Measurements from ENCODE around the gene BLACAT1. TPM values are rescaled to one million over a fixed set of nuclear protein-coding genes. Genes with fewer than 3 reads are reported as not detected.

The BLACAT1 gene
- total and polyA plus RNA-seq, 4 donors: 0.35 to 0.74 (median 0.58) TPM

GRCh38 chr1:205475855-205476254 is 20.0 kb upstream of the BLACAT1 start:
- peaks cover 0 to 6% (median 2%) of the 10 kb centered on the region in 4 donors for H3K9me3 ChIP-seq (ENCODE audit: control insufficient read depth in 4 of 4, insufficient read depth in 3 of 4, low read length in 3 of 4)
- TF ChIP-seq CTCF (IDR thresholded peaks at IDR 0.05; ENCODE audit: control extremely low read depth, extremely low read depth): no peak
- WGBS, 2 donors: 97 to 100% methylated on average over 1 of the region's 1 CpG

GRCh38 chr1:205474571-205474970 is 18.7 kb upstream of the BLACAT1 start:
- WGBS, 2 donors: 92 to 96% methylated on average over 3 of the region's 3 CpGs
- no peak for TF ChIP-seq CTCF (IDR thresholded peaks at IDR 0.05; ENCODE audit: control extremely low read depth, extremely low read depth)

More at GRCh38 chr1:205475855-205476254, 20.0 kb upstream of the BLACAT1 start:
- Histone ChIP-seq H3K36me3 (ENCODE audit: control insufficient read depth in 4 of 4, insufficient read depth in 4 of 4, low read length in 4 of 4) (no peaks in the 10 kb centered on the region), H3K4me3 (no peak overlapping the region), H3K27me3 (ENCODE audit: control insufficient read depth in 3 of 3, insufficient read depth in 3 of 3, low read length in 2 of 3) (peaks cover 0 to 8% (median 3%) of the 10 kb centered on the region in 3 donors), H3K4me1 (ENCODE audit: control insufficient read depth in 5 of 5, insufficient read depth in 5 of 5, low read length in 5 of 5) (no peaks in the 10 kb centered on the region), H3K9ac (ENCODE audit: insufficient read depth in 1 of 2, low read length in 2 of 2) (no peak overlapping the region), H3K27ac (ENCODE audit: low read depth in 1 of 2, low read length in 1 of 2) (no peak overlapping the region)
- ATAC-seq (ENCODE audit: insufficient read depth, low FRiP score): no peak
- DNase-seq: no peak

GRCh38 chr1:205473966-205474365 is 18.1 kb upstream of the BLACAT1 start:
- Histone ChIP-seq H3K27me3 (ENCODE audit: control insufficient read depth in 3 of 3, insufficient read depth in 3 of 3, low read length in 2 of 3) (peaks cover 0 to 6% (median 0%) of the 10 kb centered on the region in 3 donors), H3K9ac (ENCODE audit: insufficient read depth in 1 of 2, low read length in 2 of 2) (no peak overlapping the region), H3K4me1 (ENCODE audit: control insufficient read depth in 5 of 5, insufficient read depth in 5 of 5, low read length in 5 of 5) (no peaks in the 10 kb centered on the region), H3K9me3 (ENCODE audit: control insufficient read depth in 4 of 4, insufficient read depth in 3 of 4, low read length in 3 of 4) (peaks cover 0 to 6% (median 2%) of the 10 kb centered on the region in 4 donors), H3K4me3 (no peak overlapping the region), H3K27ac (ENCODE audit: low read depth in 1 of 2, low read length in 1 of 2) (no peak overlapping the region), H3K36me3 (ENCODE audit: control insufficient read depth in 4 of 4, insufficient read depth in 4 of 4, low read length in 4 of 4) (no peaks in the 10 kb centered on the region)
- DNase-seq (no peak), ATAC-seq (ENCODE audit: insufficient read depth, low FRiP score) (no peak)
- 91 to 93% methylated on average over 7 of the region's 7 CpGs for whole genome bisulfite sequencing, 2 donors
- TF ChIP-seq CTCF (IDR thresholded peaks at IDR 0.05; ENCODE audit: control extremely low read depth, extremely low read depth): no peak

More at GRCh38 chr1:205474571-205474970, 18.7 kb upstream of the BLACAT1 start:
- Histone ChIP-seq H3K4me1 (ENCODE audit: control insufficient read depth in 5 of 5, insufficient read depth in 5 of 5, low read length in 5 of 5) (no peaks in the 10 kb centered on the region), H3K27ac (ENCODE audit: low read depth in 1 of 2, low read length in 1 of 2) (no peak overlapping the region), H3K9me3 (ENCODE audit: control insufficient read depth in 4 of 4, insufficient read depth in 3 of 4, low read length in 3 of 4) (peaks cover 0 to 6% (median 2%) of the 10 kb centered on the region in 4 donors), H3K36me3 (ENCODE audit: control insufficient read depth in 4 of 4, insufficient read depth in 4 of 4, low read length in 4 of 4) (no peaks in the 10 kb centered on the region), H3K9ac (ENCODE audit: insufficient read depth in 1 of 2, low read length in 2 of 2) (no peak overlapping the region), H3K27me3 (ENCODE audit: control insufficient read depth in 3 of 3, insufficient read depth in 3 of 3, low read length in 2 of 3) (peaks cover 0 to 3% (median 0%) of the 10 kb centered on the region in 3 donors), H3K4me3 (no peak overlapping the region)
- ATAC-seq (ENCODE audit: insufficient read depth, low FRiP score) (no peak), DNase-seq (no peak)

GRCh38 chr1:205473475-205473874 is 17.6 kb upstream of the BLACAT1 start:
- Histone ChIP-seq H3K27me3 (ENCODE audit: control insufficient read depth in 3 of 3, insufficient read depth in 3 of 3, low read length in 2 of 3) (peaks cover 0 to 8% (median 0%) of the 10 kb centered on the region in 3 donors), H3K36me3 (ENCODE audit: control insufficient read depth in 4 of 4, insufficient read depth in 4 of 4, low read length in 4 of 4) (no peaks in the 10 kb centered on the region)
- WGBS, 2 donors: 36 to 50% methylated on average over 4 of the region's 4 CpGs

More at GRCh38 chr1:205473475-205473874, 17.6 kb upstream of the BLACAT1 start:
- Histone ChIP-seq H3K27ac (ENCODE audit: low read depth in 1 of 2, low read length in 1 of 2) (no peak overlapping the region), H3K9me3 (ENCODE audit: control insufficient read depth in 4 of 4, insufficient read depth in 3 of 4, low read length in 3 of 4) (peaks cover 0 to 6% (median 2%) of the 10 kb centered on the region in 4 donors), H3K4me3 (no peak overlapping the region), H3K4me1 (ENCODE audit: control insufficient read depth in 5 of 5, insufficient read depth in 5 of 5, low read length in 5 of 5) (no peaks in the 10 kb centered on the region), H3K9ac (ENCODE audit: insufficient read depth in 1 of 2, low read length in 2 of 2) (no peak overlapping the region)
- no peak for TF ChIP-seq CTCF (IDR thresholded peaks at IDR 0.05; ENCODE audit: control extremely low read depth, extremely low read depth)
- DNase-seq (no peak), ATAC-seq (ENCODE audit: insufficient read depth, low FRiP score) (no peak)

Measured in lung (tissue), 12 donors.